GM19324 (cell line): ENCODE measurements around the gene TNRC18.
"Not testable (repeated sequence)": the region's sequence is repeated elsewhere in the genome, so short reads cannot be mapped to it uniquely, and the experiment has no call there.

ENCODE experiments used
- ATAC-seq: cut with Tn5 transposase; IDR thresholded peaks from one replicate; pipeline ENCODE4 v1.9.1; 2021; ENCODE audit warnings: mild to moderate bottlenecking, moderate library complexity; ENCODE audit not compliant: unreplicated experiment, low FRiP score

TNRC18 gene

DNA sequence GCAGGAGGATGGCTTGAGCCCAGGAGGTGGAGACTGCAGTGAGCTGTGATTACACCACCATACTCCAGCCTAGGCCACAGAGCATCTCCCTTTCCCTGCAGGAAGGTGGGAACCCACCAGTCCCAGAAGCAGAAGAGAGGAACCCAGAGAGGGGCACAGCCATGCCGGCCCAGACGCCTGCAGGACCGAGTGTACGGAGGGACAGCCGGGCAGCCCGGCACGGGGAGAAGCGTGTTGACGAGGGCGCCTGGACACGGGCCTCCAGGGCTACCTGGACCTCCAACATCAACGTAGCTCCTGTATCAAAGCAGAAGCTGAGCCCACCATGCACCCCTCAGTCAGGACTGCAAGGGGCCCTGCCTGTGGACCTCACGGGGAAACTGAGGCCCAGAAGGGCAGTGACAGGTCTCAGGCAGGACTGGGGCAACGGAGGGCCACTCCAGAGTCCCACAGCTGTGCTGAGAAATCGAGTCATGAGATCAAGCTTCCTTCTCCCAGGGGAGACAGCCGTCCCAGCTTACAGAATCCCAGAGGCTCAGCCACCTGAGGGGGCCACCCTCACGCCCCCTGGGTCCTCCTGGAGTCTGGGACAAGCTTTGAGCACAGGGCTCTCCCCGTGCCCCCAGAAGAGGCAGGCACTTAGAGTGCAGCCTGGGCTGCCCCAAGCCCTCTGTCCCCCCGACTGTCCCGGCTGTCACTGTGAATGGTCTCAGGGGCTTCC, 43.1 kb downstream of the TNRC18 start:
- no peak for ATAC-seq

- ATAC-seq, result no peak
Observed at GRCh38 chr7:5379546-5379945, 44.1 kb downstream of the TNRC18 start.

- ATAC-seq, result no peak
Observed at GRCh38 chr7:5377816-5378215, 45.8 kb downstream of the TNRC18 start.

GRCh38 chr7:5377279-5377678, 46.4 kb downstream of the TNRC18 start:
- ATAC-seq, result no peak

GRCh38 chr7:5375925-5376324, 47.7 kb downstream of the TNRC18 start:
- no peak for ATAC-seq

DNA sequence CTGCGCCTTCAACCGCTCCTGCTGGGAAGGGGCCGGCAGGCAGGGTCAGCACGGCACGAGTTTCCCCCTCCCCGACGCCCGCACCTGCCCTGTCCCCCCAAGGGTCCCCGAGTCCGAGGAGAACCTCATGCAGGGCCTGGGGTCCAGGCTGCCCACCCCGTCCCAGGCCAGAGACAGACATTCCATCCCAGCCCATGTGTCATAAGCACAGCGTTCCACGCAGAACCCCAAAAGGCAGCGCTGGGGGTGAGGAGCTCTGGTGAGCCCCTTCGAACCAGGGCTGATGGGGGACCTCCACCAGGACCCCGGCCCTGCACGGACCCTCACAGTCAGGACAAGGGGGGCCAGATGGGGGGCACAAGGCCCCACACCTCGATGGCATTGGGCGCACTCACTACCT, 49.2 kb downstream of the TNRC18 start:
- no peak for ATAC-seq

- no peak for ATAC-seq
Observed at GRCh38 chr7:5373300-5373699, 50.3 kb downstream of the TNRC18 start.

GRCh38 chr7:5370454-5371353, 52.9 kb downstream of the TNRC18 start:
- ATAC-seq, result no peak

DNA sequence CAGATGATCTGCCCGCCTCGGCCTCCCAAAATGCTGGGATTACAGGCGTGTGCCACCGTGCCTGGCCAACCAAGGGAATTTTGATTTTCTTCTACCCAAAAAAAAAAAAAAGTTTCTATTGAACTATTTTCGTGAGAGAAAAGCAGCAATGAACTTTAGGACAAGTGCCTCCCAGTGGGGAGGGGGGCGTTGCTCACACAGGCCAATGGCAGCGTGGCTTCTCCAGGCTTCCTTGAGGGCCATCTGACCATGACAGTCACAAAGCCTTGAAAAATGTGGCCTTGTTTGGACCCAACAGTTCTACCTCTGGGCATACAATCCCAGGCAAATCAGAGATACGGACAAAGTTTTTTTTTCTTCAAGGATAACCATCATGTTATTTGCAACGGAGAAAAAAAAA, 56.0 kb downstream of the TNRC18 start:
- ATAC-seq, result no peak

DNA sequence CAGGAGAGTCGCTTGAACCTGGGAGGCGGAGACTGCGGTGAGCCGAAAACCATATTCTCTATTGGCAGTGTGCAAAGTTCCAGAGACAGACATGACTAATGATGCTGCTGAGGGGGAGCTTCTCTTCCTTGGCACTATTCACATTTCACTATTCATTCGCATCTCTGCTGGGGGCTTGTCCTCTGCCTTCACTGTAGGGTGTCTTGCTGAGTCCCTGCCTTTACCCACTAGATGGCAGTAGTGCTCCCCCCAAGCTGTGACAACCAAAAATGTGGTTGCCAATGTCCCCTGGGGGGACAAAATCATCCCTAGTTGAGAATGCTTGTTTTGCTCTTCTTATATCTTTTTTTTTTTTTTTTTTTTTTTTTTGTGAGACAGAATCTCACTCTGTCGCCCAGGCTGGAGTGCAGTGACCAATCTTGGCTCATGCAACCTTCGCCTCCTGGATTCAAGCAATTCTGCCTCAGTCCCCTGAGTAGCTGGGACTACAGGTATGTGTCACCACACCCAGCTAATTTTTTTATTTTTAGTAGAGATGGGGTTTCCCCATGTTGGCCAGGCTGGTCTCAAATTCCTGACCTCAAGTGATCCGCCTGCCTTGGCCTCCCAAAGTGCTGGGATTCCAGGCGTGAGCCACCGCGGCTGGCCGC, 57.5 kb downstream of the TNRC18 start:
- ATAC-seq, result not testable (repeated sequence)

- ATAC-seq, result no peak
Observed at GRCh38 chr7:5363729-5364128, 59.9 kb downstream of the TNRC18 start.

DNA sequence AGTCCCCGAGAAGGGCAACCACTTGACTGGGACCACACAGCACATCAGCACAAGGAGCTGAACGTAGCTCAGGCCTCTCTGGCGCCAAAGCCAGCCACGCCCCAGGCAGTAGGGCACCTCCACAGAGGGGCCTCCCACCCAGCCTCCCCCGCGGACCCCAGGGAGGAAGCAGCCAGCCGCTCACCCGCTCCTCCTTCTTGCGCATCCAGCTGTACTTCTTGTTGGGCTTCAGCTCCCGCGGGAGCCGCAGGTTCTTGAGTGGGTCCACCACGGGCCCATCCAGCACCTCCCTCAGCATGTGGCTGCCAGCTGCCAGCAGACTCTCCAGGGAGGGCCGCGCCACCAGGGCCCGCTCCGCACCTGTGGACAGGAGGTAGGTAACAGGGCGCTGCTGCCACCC, 61.2 kb downstream of the TNRC18 start:
- no peak for ATAC-seq

DNA sequence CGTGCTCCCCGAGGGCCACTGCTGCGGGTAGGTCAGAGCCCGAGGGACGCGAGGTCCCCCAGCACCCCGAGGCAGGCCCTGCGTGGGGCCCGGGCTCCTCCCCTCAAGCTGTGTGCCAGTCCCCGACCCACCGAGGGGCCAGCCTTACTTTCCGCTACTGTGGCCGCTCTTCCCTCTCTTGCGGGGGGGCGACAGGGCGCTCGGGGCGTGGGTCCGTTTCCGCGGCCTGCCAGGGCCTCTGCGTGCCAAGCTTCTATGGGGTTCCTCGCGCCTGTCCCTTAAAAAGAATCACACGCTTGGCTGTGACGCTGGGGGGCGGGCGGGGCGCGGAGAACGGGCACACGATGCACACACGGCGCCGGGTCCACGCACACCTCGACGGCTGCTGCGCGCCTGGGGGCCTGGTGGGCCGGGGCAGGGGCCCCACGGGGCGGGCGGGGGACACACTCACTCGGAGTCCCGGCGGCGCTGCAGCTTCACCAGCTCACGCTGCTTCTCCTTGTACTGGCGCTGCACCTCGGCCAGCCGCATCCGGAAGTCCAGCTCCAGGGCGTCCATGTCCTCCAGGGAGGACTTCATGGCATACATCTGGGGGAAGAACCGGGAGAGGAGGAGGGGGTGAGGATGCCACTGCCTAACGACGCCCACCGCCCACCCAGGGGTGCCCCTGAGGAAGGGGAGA, 62.0 kb downstream of the TNRC18 start:
- ATAC-seq, result no peak

DNA sequence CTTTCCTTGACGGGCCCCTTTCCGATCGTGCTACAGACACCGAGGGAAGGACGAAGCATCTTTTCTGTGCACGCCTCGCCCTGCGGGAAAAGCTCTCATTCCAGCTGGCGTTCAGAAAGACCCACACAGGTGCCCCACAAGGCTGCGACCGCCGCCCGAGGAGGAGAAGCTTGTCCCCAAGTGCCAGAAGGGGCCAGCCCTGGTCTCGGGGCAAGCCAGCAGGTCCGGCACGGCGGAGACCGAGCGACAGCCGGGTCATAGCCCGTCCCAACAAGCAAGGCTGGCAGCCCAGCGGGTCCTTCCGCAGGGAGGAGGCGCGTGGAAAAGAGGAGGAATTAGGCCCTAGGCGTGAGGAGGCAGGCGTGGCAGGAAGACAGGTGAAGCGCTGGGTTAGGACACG, 62.7 kb downstream of the TNRC18 start:
- ATAC-seq, result no peak

DNA sequence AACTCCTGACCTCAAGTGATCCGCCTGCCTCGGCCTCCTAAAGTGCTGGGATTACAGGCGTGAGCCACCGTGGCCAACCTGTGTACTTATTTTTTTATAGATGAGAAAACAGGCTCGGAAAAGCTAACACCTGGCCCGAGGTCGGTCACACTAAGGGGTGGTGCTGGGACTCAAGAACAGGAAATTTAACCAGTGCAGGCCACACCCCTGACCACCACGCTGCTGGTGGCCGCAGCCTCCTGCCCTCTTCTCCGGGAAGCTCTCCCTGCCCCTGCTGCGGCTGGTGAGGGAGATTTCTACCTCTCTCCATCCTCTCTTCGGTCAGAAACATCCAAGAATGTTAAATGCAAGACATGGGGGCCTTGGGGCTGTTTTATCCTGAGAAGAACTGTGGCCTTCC, 63.2 kb downstream of the TNRC18 start:
- ATAC-seq, result no peak

- not testable (repeated sequence) for ATAC-seq
Observed at GRCh38 chr7:5360021-5360420, 63.6 kb downstream of the TNRC18 start.

DNA sequence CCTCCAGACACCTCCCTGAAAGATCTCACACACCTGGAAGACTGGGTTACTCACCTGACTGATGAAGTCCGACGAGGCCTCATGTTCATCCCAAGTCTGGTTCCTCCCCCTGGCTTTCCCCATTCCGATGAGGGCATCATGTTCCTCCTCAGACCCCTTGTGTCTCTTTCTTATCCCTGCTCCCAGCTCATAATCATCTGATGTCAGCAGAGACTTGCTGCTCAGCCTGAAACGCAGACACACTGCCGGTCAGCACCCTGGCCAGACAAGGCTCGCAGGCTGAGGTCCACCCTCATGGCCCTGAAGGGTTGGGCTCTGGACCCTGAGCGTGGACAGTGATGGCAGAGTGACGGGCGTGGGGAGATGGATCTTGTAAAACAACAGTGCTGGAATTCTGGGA, 64.3 kb downstream of the TNRC18 start:
- ATAC-seq, result no peak

DNA sequence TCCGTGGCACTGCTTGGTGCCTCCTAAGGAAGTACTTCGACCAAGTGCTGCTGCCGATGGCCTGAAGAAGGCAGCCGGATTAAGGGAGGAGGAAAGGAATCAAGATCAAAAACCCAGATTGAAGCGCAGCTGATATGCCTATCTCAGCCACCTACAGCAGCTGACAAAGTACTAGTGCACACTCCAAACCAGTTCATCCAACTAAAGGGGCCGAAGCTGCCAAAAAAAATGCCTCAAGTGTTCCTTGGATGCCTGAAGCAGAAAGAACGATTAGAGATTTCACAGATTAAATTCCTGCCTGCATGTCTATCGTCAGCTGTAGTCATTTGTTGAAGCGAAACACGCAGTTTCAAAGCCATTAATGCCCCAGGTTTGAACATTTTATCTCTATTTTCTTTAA, 65.7 kb downstream of the TNRC18 start:
- no peak for ATAC-seq

GRCh38 chr7:5356751-5357119, 66.9 kb downstream of the TNRC18 start:
- no peak for ATAC-seq

DNA sequence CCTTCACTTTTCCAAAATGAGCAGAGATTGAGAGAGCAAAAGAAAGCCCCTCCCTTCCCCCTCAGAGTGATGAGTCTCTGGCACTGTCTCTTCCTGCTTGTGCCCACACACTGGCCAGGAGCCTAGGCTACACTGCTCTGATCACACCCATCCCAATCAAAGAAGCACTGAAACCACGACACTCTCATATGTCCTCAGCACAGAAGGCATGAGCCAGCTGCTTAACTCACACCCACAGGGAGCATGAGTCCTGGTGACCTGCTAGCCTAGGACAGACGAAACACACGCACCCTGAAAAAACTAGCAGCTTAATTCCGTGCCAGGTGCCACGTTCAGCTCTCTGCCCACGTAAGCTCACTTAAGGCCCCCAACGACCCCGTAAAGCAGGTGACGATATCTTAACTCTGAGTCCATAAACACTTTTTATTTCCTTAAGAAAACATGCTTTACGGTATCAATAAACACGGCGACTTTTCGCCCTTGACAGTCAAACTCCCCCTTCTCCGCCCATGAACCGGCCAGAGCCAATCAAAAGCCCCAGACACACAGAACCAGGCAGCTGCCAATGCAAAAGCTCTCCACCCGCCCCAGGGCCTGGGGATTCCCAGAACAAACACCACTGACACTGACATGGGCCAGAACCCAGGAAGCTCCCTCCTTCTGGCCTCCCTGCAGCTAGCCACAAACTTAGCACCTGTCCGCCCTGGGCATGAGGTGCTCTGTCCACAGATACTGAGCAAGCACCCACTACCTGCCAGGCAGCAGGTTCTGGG, 69.0 kb downstream of the TNRC18 start:
- no peak for ATAC-seq
